SU-DHL-6 (cell line): ENCODE measurements around the gene ZNF367.

Experiments used
- H2AFZ ChIP-seq: fragments of 200-600 bp; sonication (generic); 2 replicates; pipeline ENCODE4 v1.6.1; 2014; ENCODE audit warnings: low read depth, mild to moderate bottlenecking, moderate library complexity, mixed read lengths, antibody characterized with exemption, low read length; ENCODE audit not compliant: severe bottlenecking
- H3F3A ChIP-seq: fragments of 200-600 bp; shearing (Covaris generic); 2 replicates; pipeline ENCODE4 v1.6.0; 2016; ENCODE audit warnings: antibody characterized with exemption, mild to moderate bottlenecking; ENCODE audit not compliant: insufficient read depth
- H3K27ac ChIP-seq: fragments of 200-600 bp; sonication (generic); 2 replicates; pipeline ENCODE4 v1.5.1; 2016; ENCODE audit warnings: low read depth, mild to moderate bottlenecking, low read length, moderate library complexity, mixed read lengths
- H3K27me3 ChIP-seq: fragments of 200-600 bp; sonication (generic), shearing (Covaris generic); 2 replicates; pipeline ENCODE4 v1.6.0; 2014; ENCODE audit warnings: mild to moderate bottlenecking, low read length
- H3K36me3 ChIP-seq: fragments of 200-600 bp; sonication (generic); 2 replicates; pipeline ENCODE4 v1.6.1; 2014; ENCODE audit warnings: mild to moderate bottlenecking, low read length, mixed read lengths
- H3K4me2 ChIP-seq: fragments of 300-600, 200-600 bp; shearing (Covaris generic), sonication (generic); 2 replicates; pipeline ENCODE4 v1.6.0; 2014; ENCODE audit warnings: low read length, low read depth, mild to moderate bottlenecking; ENCODE audit not compliant: poor library complexity, severe bottlenecking
- H3K4me3 ChIP-seq: fragments of 200-600 bp; sonication (generic); 2 replicates; pipeline ENCODE4 v1.5.1; 2014; ENCODE audit warnings: antibody characterized with exemption, low read length, mild to moderate bottlenecking, mixed read lengths; ENCODE audit not compliant: insufficient read depth, poor library complexity, severe bottlenecking
- H3K79me2 ChIP-seq: fragments of 200-600 bp; sonication (generic); 2 replicates; pipeline ENCODE4 v1.6.1; 2014; ENCODE audit warnings: mild to moderate bottlenecking, low read length, moderate library complexity; ENCODE audit not compliant: insufficient read depth
- H3K9ac ChIP-seq: fragments of 200-600 bp; sonication (generic); 2 replicates; pipeline ENCODE4 v1.7.0; 2014; ENCODE audit warnings: mild to moderate bottlenecking, low read length
- H3K9me2 ChIP-seq: fragments of 200-600 bp; sonication (generic); replicated peaks from 2 replicates; pipeline ENCODE4 v1.6.1; 2014; ENCODE audit warnings: low read length; ENCODE audit not compliant: insufficient read depth
- H3K9me3 ChIP-seq: fragments of 200-600 bp; sonication (generic); 2 replicates; pipeline ENCODE4 v1.6.1; 2014; ENCODE audit warnings: low read length, mixed read lengths; ENCODE audit not compliant: insufficient read depth
- H4K20me1 ChIP-seq: fragments of 200-600 bp; sonication (generic); 2 replicates; pipeline ENCODE4 v1.6.1; 2014; ENCODE audit warnings: low read depth, mild to moderate bottlenecking, antibody characterized with exemption, low read length, moderate library complexity, mixed read lengths
- EZH2phosphoT487 ChIP-seq: fragments of 200-600 bp; sonication (generic), shearing (Covaris generic); conservative IDR thresholded peaks from 2 replicates; pipeline ENCODE4 v1.6.1; 2018; ENCODE audit warnings: mild to moderate bottlenecking, antibody characterized with exemption, low read length, moderate library complexity, mixed read lengths
- TF ChIP-seq, protein P1 (sequence below): fragments of 200-600 bp; sonication (generic); IDR thresholded peaks from one replicate; pipeline ENCODE4 v1.5.1; 2017; ENCODE audit warnings: antibody characterized with exemption, mild to moderate bottlenecking, low read length, moderate library complexity; ENCODE audit not compliant: insufficient read depth, poor library complexity, severe bottlenecking

Gene ZNF367

DNA sequence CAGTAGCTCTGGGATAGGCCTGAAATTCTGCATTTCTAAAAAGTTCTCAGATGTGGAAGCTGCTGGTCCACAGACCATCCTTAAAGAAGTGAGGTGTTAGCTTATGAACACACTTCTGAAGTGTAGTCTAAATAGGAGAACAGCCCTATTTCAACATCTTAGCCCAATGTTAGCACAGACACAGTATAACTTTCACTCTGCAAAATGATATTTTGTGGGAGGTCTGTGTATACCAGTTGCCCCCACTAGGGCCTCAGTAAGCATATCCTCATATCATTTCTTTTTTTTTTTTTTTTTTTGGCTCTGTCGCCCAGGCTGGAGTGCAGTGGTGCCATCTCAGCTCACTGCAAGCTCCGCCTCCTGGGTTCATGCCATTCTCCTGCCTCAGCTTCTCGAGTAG lies 24.3 kb upstream of the ZNF367 start:
- Histone ChIP-seq H3K4me2 (no peak overlapping the region), H3F3A (no peaks in the 10 kb centered on the region), H3K9me3 (no peaks in the 10 kb centered on the region), H3K27me3 (no peaks in the 10 kb centered on the region), H4K20me1 (no peaks in the 10 kb centered on the region), H3K4me3 (no peak overlapping the region), H3K9ac (no peak overlapping the region), H3K9me2 (no peaks in the 10 kb centered on the region), H2AFZ (no peak overlapping the region), H3K27ac (no peak overlapping the region), H3K36me3 (no peaks in the 10 kb centered on the region), H3K79me2 (no peaks in the 10 kb centered on the region)
- TF ChIP-seq, protein P1, sequence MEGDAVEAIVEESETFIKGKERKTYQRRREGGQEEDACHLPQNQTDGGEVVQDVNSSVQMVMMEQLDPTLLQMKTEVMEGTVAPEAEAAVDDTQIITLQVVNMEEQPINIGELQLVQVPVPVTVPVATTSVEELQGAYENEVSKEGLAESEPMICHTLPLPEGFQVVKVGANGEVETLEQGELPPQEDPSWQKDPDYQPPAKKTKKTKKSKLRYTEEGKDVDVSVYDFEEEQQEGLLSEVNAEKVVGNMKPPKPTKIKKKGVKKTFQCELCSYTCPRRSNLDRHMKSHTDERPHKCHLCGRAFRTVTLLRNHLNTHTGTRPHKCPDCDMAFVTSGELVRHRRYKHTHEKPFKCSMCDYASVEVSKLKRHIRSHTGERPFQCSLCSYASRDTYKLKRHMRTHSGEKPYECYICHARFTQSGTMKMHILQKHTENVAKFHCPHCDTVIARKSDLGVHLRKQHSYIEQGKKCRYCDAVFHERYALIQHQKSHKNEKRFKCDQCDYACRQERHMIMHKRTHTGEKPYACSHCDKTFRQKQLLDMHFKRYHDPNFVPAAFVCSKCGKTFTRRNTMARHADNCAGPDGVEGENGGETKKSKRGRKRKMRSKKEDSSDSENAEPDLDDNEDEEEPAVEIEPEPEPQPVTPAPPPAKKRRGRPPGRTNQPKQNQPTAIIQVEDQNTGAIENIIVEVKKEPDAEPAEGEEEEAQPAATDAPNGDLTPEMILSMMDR: no peak
- no peak for TF ChIP-seq EZH2phosphoT487

DNA sequence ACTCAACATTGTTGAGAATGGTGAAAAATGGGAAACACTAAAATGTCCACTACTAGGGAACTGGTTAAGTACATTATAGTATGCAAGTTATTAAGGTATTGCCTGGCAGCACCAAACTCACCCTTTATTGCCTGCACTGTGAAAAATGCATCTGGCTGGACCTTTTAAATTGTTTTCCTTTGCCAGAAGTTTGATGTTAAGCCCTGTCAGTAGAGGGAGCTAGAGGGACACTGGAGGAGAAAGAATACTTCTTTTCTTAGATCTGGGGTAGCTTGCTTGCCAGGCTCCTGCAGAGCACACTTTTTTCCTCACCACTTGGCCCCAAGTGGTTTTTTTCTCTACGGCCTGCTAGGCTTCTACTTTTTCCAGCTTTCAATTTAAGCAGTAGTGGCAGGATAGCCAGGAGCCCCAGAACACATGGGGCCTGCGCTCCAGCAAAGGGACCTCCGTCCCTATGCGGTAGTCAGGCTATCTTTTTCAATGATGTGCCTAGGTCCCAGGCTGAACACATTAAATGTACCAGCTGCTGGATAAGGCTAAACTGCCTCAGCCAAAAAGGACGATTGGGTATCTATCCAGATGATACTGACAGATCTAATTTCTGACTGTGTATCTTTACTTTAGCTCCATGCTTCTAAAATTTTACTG lies 23.8 kb upstream of the ZNF367 start:
- H3K4me3 ChIP-seq: no peak overlapping the region
- no peak overlapping the region for H3K4me2 ChIP-seq

DNA sequence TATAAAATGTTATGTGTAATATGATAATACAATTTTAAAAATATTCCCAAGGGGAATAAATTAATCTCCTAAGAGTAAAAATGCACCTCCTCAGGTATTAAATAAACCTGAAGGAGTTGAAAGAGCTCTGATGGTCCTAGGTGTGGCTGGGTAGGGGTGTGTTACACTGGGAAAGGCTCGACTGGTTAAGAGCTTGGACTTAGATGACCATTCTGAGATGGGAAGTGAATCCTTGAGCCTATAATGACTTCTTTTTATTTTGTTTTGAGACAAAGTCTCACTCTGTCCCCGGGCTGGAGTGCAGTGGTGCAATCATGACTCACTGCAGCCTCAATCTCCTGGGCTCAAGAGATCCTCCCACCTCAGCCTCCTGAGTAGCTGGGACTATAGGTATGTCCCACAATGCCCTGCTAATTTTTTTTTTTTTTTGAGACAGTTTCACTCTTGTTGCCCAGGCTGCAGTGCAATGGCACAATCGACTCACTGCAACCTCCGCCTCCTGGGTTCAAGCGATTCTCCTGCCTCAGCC lies 22.6 kb upstream of the ZNF367 start:
- Histone ChIP-seq H3K9ac (no peak overlapping the region), H3K79me2 (no peaks in the 10 kb centered on the region), H4K20me1 (no peaks in the 10 kb centered on the region), H3K4me3 (no peak overlapping the region), H3K27ac (no peak overlapping the region), H3F3A (no peaks in the 10 kb centered on the region), H3K36me3 (no peaks in the 10 kb centered on the region), H3K9me2 (no peaks in the 10 kb centered on the region), H3K4me2 (no peak overlapping the region), H3K27me3 (no peaks in the 10 kb centered on the region), H2AFZ (no peak overlapping the region), H3K9me3 (no peaks in the 10 kb centered on the region)
- TF ChIP-seq EZH2phosphoT487: no peak
- TF ChIP-seq, protein P1: no peak

More for the DNA sequence above, 23.8 kb upstream of the ZNF367 start:
- TF ChIP-seq, protein P1: peak; percentile 39
- TF ChIP-seq EZH2phosphoT487: no peak
- Histone ChIP-seq H4K20me1 (no peaks in the 10 kb centered on the region), H2AFZ (no peak overlapping the region), H3K27ac (no peak overlapping the region), H3K9ac (no peak overlapping the region), H3K9me3 (no peaks in the 10 kb centered on the region), H3K79me2 (no peaks in the 10 kb centered on the region), H3F3A (no peaks in the 10 kb centered on the region), H3K36me3 (no peaks in the 10 kb centered on the region), H3K9me2 (no peaks in the 10 kb centered on the region), H3K27me3 (no peaks in the 10 kb centered on the region)
